Ishikawa (cell line): ENCODE data around the gene ARHGAP9.

Experiments
- EP300 ChIP-seq: IDR thresholded peaks from 2 replicates; pipeline ENCODE4 v1.6.1; 2012; ENCODE audit warnings: borderline replicate concordance
- TAF1 ChIP-seq: IDR thresholded peaks from 2 replicates; pipeline ENCODE4 v1.6.1; 2012; ENCODE audit warnings: low read depth, mild to moderate bottlenecking
- USF1 ChIP-seq: IDR thresholded peaks from 2 replicates; pipeline ENCODE4 v1.6.1; 2012

GRCh38 chr12:57428965-57429364 lies 50.7 kb downstream of the ARHGAP9 start:
- TF ChIP-seq USF1 (no peak), EP300 (no peak), TAF1 (no peak)
